Measurements from ENCODE around the gene MYO16.
"Not testable (repeated sequence)": the region's sequence is repeated elsewhere in the genome, so short reads cannot be mapped to it uniquely, and the experiment has no call there.

MYO16 gene

DNA sequence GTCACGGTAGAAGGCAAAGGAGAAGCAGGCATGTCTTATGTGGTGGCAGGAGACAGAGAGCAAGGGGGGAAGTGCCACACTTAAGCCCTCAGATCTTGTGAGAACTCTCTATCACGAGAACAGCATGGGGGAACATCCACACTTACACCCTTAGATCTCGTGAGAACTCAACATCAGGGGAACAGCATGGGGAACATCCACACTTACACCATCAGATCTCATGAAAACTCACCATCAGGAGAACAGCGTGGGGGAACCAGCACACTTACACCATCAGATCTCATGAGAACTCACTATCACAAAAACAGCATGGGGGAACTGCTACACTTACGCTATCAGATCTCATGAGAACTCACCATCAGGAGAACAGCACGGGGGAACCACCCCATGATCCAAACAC, 445.0 kb downstream of the MYO16 start:
- no peak for DNase-seq (ENCODE audit: low read depth)

DNA sequence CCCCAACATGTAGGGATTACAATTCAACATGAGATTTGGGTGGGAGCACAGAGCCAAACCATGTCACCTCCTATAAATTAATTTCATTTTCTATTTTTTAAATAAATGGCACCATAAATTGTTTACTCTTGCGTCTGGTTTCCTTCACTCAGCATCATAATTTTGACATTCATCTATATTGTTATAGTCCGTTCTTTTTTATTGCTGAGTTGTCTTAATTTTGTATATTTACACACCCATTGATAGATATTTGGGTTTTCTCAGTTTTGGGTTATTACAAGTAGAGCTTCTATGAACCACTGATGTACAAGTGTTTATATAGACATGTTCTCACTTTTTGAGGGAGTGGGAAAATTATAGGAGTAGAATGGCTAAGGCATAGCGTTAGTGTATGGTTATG, 445.4 kb downstream of the MYO16 start:
- no peak for DNase-seq (ENCODE audit: low read depth)

DNA sequence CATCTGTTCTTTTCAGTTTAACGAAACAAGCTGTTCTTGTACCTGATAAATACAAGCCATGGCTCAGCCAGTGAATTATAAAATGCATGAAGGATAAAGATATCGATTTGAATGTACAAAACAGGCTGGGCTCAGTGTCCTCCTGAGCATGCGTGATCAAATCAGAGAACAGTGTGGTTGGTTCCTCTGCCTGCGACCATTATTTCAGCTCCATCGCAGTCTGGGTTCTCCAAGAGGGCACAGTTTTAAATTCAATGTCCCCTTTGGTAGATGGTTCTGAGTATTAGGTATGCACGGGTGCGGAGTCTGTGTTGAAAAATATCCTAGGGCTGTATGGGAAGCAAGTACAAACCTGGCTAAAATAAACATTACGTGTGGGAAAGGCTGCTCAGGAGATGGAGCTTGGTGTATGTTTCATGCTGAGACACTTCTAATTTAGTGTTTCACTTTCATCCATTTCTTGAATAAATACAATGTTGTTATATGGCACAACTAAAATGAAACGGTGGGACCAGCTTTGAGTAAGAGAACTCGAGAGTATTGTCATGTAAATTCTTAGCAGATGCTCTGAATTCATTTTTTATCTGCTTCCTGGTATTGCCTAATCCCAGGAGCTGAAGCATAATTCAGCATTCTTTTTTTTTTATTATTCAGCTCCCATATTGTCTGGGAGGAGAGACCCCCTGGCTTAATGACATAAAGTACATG, 458.7 kb downstream of the MYO16 start:
- DNase-seq (ENCODE audit: low read depth) = no peak

DNA sequence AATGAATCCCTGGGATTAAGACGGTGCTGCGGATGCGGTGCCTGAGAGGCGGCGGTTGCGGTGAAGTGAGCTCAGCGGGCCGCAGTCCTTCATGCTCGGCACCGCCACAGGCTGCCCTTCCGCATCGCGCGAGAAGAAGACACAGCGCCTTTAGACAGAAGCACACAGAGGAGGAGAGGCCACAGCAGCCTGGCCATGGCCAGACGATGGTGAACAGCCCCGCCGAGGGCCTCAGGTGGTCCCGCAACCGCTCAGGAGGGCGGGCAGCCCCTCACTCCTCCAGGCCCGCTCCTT, 459.2 kb downstream of the MYO16 start:
- no peak for DNase-seq (ENCODE audit: low read depth)

DNA sequence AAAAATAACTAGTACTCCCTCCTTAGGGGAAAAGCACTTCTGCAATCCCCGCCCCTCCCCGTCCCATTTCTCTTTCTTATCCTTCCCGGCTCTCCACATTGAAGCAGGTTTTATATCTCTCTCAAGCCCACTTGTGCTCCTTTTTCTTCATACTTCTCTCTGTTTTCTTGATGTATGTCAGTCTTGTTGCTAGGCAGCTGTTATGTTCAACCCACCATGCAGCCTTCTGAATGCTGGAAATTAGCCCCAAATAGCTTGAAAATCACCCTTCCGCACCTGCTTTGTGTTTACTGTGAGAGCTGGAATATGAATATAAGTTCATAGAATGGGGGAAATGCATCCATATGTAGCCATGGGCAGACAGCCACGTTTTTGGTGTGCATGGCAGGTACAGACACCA, 461.4 kb downstream of the MYO16 start:
- no peak for DNase-seq (ENCODE audit: low read depth)

DNA sequence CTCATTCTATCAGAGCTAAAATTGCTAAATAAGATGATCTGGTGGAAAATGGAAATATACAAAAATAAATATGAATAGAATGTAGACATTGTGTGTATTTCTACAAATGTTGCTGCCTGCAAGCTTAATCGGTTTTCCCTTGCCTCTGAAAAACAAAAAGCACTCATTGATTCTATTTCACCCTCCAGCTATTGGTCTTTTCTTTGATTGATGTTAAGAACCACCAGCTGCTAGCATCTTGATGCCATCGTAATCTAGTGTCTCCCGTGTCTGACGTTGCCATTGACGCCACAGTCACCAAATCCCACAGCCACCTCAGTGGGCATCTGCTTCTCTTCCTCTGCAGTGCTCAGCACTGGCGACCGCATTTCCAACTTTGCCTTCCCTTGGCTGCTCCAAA, 461.8 kb downstream of the MYO16 start:
- no peak for DNase-seq (ENCODE audit: low read depth)

DNA sequence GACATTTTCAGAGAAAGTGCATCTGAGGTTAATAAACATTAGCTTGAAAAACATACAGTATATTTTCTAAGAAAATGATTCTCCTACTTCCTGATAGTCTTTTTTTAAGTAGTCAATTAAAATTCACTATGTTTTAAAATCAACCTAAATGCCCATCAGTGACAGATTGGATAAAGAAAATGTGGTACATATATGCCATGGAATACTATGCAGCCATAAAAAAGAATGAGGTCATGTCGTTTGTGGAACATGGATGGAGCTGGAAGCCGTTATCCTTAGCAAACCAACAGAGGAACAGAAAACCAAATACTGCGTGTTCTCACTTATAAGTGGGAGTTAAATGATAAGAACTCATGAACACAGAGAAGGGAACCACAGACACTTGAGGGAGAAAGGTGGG, 462.8 kb downstream of the MYO16 start:
- DNase-seq (ENCODE audit: low read depth) = not testable (repeated sequence)

DNA sequence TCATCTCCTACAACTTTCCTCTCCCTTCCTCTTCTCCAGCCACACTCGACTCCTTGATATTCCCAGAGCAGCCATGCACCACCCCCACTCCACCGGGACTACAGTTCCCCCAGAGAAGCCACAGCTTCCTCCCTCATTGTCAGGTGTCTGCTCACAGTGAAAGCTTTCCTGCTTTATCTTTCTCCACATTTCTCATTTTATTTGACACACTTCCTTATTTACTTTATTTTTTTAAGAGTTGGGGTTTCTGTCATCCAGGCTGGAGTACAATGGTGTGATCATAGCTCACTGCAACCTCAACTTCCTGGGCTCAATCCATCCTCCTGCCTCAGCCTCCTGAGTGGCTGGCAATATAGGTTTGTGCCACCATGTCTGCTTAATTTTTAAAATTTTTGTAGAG, 464.6 kb downstream of the MYO16 start:
- no peak for DNase-seq (ENCODE audit: low read depth)

DNA sequence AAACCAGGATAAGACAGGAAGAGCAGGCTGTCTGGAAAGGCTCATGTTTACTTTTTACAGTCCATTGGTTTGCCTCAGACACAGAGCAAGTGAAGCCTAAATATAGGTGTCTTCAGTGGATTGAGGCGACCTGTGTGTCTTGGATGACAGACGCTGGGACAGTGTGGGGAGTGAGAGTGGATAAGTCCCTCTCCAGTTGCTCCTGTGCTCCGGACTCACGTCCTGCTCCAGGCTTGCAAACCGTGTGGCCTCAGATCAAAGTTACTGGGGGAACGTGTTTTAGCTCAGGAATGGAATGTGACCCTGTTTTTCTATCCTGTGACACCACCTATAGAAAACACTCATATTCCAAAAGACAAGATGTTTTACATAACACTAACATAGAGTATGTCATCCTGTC, 465.7 kb downstream of the MYO16 start:
- no peak for DNase-seq (ENCODE audit: low read depth)

DNA sequence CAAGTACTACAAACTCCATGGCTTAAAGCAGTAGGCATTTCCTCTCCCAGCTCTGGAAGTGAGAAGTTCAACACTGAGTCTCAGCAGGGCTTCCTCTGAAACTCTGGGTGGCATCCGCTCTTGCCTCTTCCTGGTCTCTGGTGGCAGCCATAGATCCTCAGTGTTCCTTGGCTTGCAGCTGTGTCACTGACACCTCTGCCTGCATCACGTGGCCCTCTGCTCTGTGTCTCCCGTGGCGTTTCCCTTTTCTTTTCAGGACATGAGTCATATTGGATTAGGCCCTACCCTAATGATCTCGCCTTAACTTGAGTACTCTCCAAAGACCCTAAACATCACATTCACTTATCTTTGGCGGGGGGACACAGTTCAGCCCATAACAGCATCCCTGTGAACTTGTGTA, 466.7 kb downstream of the MYO16 start:
- no peak for DNase-seq (ENCODE audit: low read depth)

DNA sequence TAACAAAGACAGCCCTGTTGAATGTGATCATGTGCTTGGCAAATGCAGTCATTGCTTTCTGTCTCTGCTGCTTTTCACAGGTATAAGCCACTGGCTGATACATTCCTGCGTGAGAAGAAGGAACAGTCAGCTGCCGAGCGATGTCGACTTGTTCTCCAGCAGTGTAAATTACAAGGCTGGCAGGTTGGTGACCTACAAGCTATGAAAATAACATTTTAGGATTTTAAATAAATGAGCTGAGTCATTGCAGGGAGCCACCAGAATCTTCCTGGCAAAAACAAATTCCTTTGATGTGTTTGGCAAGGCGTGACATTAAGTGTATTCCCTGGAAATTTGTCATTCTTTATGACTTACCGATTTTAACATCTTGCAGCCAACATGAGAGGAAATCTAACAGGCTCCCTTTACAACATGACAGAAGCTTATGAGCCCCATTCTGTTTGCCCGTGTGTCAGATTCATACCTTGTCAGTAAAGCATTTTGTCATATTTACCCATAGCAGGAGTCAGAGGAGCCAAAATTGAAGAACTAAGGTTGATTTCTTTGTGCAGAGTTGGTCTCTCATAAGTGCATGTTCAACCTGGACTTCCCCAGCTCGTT, 471.4 kb downstream of the MYO16 start:
- DNase-seq (ENCODE audit: low read depth) = no peak

DNA sequence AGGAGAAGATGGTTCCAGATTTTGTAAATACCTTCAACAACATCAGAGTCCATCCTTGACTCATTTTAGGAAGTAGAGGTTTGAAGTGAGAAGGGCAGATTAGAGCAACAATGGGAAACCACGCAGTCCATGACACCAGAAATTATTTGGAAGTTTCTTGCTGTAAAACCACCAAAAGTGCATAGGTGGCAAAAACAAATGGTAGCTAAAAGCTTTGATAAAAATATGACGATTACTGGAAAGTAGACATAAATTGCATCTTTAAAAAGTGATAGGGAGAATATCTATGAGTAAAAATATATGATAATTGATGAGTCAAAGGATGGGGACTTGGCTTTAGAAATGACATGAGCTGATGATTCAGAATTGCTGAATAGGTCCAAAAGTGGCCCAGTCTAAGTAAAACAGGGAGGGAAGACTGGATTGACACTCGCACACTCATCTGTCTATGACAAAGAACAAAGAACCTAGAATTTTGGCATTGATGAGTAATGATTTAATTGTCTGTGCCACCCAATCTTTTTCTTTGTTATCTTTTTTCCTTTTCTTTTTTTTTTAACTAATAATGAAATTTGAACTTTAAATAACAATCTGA, 472.2 kb downstream of the MYO16 start:
- DNase-seq (ENCODE audit: low read depth) = no peak

DNA sequence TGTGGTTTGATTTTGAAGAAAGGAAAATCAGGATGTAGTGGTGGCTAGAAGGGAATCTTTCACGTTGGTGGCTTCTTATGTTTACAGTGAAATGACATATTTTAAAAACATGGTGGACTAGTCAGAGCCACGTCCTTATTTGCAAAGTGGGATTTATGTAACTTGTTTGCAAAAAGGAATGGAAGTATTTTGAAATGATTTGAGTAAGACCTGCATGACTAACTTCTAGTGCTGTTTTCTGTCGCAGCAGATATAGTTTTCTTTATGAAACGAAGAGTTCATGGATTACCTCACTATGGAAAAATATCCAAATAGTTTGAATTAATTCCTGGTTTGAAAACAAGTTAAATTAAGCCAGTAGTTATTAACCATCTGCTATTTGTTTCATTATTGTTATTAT, 476.5 kb downstream of the MYO16 start:
- no peak for DNase-seq (ENCODE audit: low read depth)

DNA sequence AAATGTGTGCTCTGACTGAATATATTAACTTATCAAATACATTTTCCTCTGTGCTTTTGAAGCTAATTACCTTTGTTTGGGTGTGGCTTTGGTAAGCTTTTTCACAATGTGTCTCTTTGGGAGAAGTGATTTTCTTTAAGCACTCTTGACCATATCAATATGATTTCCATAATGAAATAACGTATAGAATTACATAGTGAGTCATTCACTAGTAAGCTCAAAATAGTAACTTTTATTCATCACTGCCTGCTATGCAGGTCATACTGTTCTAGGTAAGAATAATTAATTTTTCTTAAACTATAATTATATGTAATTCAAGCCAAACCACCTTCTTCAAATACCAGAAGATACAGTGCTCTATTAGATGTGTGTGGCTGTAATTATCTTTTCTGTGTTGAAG, 480.7 kb downstream of the MYO16 start:
- no peak for DNase-seq (ENCODE audit: low read depth)

DNA sequence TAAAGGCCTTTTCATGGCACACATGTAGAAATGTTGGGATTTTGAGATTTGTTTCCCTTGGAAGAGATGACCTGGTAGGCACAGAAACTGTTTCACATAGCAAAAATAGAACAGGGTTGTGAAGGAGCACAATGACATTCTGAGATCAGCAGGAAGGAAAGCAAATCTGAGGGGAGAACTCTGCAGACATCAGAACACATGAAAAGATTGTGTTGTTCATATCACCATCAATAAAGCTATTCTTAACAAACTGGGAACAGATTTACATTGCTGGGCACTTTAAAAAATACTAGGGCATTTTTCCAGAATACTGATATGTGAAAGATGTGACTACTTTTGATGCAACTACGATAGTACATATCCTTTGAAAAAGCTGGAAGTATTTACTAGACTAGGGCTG, 481.7 kb downstream of the MYO16 start:
- DNase-seq (ENCODE audit: low read depth) = no peak

DNA sequence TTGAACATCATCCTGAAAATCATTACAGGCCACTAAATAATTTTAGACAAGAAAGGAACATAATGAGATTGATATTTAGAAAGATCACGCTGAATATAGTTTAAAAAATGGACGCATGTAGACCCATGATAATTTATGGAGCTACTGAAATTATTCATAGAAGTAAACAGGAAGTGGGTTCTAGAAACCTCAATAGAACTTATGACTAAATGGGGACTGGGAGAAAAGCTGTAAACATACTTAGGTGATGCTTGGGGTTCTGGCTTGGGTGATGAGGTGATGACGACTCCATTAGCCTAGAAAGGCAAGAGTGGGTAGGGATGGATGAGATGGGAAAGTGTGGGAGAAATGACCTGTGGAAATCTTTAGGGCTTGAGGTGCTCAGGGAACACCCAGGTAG, 484.0 kb downstream of the MYO16 start:
- no peak for DNase-seq (ENCODE audit: low read depth)

DNA sequence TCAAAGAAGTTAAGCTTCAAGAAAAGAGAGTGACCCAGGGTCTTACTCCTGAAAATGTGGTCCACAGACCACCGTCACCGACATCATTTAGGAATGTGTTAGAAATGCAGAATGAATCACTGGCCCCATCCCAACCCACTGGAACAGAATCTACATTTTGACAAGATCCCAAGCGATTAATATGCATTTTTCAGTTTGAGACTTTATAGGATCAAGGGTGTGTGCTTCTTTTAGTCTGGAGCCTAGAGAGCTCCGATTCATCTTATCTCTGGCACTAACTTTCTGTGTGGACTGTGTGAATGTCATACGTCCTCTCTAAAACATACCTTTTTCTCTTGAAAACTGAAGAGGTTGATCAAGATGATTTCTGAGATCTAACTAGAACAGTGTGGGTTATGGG, 484.8 kb downstream of the MYO16 start:
- DNase-seq (ENCODE audit: low read depth) = no peak

DNA sequence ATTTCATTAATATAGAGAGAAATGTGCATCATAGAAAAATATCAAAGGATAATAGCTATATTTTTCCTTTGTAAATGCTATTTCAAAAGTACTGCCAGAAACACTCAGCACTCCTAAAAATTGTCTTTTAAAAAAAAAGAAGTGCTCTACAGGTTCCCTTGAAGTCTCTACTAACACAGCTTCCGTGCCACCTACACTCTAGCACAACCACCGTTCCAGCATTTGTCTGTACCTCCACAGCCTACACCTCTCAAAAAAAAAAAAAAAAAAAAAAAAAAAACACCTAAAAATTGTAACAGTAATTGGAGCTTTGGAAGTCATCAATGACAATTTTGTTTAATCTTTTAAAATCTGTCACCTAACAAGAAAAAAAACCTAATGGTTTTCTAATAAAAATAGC, 485.6 kb downstream of the MYO16 start:
- no peak for DNase-seq (ENCODE audit: low read depth)

DNA sequence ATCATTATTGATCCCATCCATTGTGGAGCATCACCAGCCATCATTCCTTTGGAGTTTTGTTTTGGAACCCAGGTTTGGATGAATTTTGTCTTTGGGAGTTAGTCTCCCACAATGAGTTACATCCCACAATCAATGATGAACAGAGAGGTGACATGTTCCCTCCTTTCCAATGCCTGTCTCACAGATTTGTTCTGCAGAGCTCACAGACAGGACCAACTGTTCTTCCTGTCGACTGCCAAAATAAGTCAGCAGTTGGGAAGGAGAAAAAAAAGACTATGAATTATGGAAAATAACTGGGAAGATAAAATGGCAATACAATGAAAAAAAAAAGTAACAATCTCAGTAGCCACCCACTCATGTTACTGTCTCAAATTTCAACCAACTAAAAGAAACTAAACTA, 489.1 kb downstream of the MYO16 start:
- DNase-seq (ENCODE audit: low read depth) = no peak

DNA sequence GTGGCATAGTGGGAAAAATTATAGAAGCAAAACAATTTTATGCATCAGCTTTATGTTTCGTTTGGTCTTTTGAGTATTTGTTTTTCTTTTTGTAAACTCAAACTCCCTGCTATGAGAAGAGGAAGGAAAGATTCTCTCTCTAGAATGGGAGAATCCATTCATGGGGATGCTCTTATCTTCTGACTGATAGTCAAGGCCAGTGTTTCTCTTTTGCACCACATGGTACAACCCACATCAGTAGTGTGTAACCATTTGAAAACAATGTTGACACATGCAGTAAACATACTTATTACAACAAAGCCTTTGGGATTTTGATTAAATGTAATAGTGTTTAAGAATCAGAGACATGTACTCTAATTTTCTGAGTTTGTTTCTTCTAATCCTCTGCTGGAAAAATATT, 490.5 kb downstream of the MYO16 start:
- no peak for DNase-seq (ENCODE audit: low read depth)

DNA sequence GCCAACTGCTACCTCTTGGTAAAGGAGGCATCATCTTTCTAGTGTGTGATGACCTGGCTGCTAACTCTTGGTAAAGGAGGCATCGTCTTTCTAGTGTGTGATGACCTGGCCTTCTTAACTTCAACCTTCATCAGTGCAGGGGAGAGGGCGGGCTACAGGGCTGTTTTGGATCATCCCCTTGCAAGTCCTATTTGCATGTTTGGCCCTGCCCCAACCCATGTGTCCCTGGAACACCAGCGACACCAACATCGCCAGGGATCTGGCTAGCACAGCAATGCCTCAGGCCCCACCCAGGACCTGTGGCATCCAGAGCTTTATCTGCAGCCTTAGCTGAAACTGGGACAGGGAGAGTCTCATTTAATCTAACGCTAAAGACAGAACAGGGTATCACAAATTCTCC, 492.4 kb downstream of the MYO16 start:
- no peak for DNase-seq (ENCODE audit: low read depth)

DNA sequence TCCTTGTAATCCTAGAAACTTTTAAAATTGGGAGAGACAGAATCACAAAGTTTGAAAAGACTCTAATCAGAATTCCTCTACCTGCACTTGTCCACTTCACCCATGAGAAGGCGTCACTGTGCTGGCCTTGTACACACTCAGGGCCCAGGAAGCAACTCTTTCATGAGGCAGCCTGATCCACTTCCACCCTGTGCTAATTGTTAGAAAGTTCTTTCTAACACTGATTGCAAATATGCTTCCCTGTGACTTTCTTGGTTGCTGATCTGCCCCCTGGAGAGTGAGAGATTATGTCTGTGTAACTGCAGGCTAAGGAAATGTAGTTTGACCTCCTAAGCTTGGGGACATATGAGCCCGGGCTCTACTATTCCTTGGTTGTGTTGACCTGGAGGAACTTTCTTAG, 494.6 kb downstream of the MYO16 start:
- DNase-seq (ENCODE audit: low read depth) = no peak

DNA sequence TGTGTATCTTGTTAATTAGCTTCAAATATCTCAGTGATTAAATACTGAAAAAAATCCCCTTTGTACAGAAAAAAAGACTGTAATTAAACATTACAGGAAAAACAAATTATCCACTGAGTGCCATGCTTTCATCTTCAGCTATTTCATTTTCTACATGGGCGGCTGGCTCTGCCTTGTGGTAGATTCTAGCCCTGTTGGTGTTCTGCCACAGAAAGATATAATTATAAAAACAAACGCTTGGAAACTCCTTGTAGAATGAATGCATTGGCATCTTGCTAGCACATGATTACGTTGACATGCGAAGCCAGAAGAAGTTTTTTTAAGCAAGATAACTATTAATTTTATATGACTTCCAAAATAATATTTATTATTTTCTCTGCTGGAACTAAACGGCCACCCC, 496.8 kb downstream of the MYO16 start:
- DNase-seq (ENCODE audit: low read depth) = no peak

Measured in stimulated activated CD8-positive, alpha-beta memory T cell treated with anti-CD3 and anti-CD28 coated beads, Interleukin-12 subunit alpha, Interleukin-12 subunit beta, amount 100 ng/mL, for 4 hours (primary cell).